NOMO-1 treated with DMSO at 0.1 percent for 48 hours (cell line): Measurements from ENCODE around the gene TUBGCP6.
A peak's percentile ranks its signal among the peaks of the same experiment; 100 is the strongest.

ENCODE experiments used
- DNase-seq: peaks from one replicate; lab custom pipeline; 2025; ENCODE audit not compliant: unreplicated experiment; lab: John Stamatoyannopoulos, UW

The TUBGCP6 gene

GRCh38 chr22:50184004-50184901 lies 60.6 kb downstream of the TUBGCP6 start:
- DNase-seq = no peak

- DNase-seq = no peak
These were observed 61.5 kb downstream of the TUBGCP6 start for GRCh38 chr22:50183141-50183971.

GRCh38 chr22:50182176-50183081 lies 62.4 kb downstream of the TUBGCP6 start:
- no peak for DNase-seq

DNA sequence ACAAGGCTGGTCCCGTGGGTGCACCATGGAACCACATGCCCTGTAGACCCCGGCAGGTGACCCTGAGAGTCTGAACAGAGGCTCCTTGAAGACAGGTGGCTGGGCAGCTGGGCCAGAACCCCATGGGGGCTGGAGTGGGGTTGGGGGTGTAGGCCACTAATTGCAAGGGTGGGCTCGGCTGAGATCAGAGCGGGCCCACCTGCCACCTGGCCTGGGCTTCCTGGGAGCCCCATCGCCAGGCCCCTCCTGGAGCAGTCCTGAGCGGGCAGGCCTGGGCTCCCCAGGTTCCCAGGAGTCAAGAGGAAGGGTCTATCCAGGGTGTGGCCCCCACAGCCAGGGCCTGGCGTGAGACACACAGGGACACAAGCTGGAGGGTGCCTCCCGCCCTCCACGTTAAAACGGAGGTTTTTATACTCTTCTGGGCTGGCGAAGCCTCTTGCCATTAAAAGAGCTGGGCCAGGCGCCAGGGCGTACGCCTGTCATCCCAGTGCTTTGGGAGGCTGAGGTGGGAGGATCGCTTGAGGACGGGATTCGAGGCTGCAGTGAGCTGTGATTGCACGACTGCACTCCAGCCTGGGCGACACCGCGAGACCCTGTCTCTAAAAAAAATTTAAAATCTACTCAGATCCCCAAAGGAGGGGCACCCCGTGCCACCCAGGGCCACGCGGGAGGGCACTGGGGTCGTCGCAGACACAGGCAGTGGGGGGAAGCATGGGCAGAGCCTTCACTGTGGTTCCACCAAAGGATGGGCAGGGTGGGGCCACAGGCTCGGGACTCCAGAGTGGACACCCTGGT lies 63.9 kb downstream of the TUBGCP6 start:
- no peak for DNase-seq

DNA sequence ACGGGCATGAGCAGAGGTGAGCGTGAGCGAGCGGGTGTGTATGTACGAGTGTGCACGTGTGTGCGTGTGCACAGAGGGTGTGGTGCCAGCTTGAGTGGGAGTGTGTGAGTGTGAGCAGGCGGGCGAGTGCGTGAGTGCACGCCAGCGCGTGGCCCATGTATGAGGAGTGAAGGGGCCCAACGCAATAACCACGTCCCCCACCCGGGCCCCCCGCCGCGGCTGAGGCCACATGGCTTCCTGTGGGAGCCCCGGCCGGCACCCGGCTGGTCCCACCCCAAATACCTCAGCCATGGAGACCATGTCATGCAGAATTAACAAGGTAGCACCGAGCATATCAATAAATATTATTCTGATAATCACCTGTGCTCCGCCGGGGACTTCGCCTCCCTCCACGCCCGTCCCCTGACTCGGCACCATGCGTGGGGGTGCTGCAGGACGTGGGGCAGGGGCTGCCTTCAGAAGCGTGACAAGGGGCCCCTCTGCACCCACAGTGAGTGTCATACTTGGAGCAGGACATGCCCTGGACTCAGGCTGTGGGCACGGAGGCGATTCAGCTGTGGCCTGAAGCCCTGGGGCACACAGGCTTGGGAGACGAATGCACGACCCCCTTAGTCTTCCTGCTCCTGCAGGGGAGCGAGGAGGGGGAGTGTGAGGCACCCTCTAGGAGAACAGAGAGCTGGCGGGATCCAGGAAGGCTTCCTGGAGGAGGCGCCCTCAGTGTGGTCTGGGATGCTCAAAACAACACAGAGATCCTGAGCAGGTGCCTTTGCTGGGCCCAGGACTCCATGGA lies 64.7 kb downstream of the TUBGCP6 start:
- DNase-seq = no peak

DNA sequence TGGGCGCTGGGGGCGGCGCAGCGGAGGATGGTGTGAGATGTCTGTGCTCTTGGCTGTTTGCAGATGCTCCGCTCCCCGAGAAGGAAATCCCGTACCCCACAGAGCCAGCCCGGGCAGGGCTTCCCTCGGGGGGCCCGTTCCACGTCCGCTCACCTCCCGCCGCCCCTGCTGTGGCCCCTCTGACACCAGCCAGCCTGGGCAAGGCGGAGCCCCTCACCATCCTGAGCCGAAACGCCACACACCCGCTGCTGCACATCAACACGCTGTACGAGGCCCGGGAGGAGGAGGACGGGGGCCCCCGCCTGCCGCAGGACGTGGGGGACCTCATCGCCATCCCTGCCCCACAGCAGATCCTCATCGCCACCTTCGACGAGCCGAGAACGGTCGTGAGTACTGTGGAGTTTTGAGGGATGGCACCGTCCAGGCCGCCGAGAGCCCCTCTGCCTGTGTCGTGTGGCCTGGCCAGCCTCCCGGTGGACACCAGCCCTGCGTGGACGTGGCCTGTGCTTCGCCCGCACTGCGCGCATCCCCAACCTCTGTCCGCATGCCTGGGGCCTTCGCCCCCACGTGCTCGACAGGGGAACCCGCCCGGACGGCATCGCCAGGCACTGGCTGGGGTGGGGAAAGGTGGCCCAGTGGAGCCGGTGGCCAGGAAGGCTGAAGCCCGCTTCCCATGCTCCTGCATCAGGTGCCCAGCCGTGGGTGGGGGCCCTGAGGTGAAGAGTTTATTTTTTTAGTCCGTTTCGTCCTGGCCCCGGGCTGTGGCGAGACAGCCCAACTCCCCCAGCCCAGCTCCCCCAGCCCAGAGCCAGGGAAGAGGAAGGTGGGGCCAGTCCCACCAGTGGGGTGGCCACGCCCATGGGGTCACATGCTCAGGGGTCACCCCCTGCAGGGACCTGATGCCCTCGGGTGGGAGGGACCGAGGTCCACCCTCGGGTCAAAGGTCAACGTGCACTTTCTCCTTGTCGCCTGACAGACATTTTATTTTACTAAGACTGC lies 65.7 kb downstream of the TUBGCP6 start:
- no peak for DNase-seq

GRCh38 chr22:50178471-50178864 lies 66.4 kb downstream of the TUBGCP6 start:
- no peak for DNase-seq

DNA sequence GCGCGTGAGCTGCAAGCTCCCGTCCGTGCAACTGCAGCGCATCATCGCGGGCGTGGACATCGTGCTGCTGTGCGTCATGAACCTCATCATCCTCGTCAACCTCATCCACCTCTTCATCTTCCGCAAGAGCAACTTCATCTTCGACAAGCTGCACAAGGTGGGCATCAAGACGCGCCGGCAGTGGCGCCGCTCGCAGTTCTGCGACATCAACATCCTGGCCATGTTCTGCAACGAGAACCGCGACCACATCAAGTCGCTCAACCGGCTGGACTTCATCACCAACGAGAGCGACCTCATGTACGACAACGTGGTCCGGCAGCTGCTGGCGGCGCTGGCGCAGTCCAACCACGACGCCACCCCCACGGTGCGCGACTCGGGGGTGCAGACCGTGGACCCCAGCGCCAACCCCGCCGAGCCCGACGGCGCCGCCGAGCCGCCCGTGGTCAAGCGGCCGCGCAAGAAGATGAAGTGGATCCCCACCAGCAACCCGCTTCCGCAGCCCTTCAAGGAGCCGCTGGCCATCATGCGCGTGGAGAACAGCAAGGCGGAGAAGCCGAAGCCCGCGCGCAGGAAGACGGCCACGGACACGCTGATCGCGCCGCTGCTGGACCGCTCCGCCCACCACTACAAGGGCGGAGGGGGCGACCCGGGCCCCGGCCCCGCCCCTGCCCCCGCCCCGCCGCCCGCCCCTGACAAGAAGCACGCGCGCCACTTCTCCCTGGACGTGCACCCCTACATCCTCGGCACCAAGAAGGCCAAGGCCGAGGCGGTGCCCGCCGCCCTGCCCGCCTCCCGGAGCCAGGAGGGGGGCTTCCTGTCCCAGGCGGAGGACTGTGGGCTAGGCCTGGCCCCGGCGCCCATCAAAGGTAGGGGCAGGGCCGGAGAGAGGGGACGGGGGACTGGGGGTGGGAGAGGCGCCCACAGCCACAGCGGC lies 67.0 kb downstream of the TUBGCP6 start:
- no peak for DNase-seq

DNA sequence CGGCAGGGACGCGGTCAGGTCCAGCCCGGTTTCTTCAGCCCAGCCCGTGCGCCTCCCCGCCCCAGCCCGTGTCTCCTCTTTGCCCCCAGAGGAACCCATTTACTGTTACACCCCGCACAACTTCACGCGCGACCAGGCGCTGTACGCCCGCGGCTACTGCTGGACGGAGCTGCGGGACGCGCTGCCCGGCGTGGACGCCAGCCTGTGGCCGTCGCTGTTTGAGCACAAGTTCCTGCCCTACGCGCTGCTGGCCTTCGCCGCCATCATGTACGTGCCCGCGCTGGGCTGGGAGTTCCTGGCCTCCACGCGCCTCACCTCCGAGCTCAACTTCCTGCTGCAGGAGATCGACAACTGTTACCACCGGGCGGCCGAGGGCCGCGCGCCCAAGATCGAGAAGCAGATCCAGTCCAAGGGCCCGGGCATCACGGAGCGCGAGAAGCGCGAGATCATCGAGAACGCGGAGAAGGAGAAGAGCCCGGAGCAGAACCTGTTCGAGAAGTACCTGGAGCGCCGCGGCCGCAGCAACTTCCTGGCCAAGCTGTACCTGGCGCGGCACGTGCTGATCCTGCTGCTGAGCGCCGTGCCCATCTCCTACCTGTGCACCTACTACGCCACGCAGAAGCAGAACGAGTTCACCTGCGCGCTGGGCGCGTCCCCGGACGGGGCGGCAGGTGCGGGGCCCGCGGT lies 67.8 kb downstream of the TUBGCP6 start:
- no peak for DNase-seq

DNA sequence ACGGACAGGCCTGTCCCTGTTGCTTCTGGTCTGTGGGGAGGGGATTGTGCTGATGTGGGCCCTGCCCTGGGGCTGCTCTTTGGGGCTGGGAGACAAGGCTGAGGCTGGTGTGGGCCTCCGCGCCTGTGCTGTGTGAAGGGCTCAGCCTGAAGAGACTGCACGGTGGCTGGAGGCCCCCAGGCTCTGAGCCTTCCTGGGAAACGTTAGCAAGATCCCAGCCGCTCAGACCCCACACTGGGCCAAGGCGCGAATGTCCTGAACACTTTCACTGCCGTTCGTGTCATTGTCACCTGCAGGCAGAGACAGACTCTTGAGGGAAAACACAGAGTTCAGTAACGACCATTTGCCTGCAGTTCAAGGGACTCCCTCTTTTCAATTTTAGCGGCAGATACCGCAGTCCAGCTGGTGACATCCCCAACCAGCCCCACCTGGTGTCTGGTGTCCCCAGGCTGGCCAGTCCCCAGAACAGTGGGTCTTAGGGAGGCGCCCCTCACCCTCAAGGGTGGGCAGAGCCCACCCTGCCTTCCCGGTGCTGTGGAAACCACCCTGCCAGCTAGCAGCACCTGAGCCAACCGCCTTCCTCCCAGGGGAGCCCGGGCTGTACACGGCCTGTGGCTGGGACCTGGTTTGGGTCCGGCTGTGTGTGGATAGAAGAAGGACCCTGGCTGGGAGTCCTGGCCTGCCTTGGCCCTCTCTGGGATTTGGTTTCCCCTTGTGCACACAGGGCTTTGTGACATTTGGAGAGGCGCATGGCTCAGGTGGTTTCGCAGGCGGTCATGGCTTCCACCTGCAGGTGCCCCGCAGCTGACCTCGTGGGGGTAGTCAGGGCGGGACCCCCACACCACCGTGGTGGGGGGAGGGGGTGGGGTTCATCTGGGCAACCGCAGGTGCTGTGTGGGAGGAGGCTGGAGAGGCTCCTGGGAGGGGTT lies 68.6 kb downstream of the TUBGCP6 start:
- no peak for DNase-seq

DNA sequence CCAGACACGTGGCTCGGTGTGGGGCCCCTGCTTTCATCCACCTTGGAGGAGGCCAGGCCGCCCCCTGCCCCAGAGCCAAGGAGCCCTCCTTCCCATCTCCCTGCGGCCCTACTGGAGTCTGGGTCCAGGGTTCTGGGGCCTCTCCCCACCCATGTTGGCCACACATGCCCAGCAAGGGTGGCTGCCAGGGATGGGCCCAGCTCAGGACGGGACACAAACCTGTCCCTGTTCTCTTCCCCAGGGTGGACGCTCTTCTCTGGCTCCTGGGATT lies 69.7 kb downstream of the TUBGCP6 start:
- DNase-seq = no peak

GRCh38 chr22:50174382-50175190 lies 70.2 kb downstream of the TUBGCP6 start:
- DNase-seq = no peak

DNA sequence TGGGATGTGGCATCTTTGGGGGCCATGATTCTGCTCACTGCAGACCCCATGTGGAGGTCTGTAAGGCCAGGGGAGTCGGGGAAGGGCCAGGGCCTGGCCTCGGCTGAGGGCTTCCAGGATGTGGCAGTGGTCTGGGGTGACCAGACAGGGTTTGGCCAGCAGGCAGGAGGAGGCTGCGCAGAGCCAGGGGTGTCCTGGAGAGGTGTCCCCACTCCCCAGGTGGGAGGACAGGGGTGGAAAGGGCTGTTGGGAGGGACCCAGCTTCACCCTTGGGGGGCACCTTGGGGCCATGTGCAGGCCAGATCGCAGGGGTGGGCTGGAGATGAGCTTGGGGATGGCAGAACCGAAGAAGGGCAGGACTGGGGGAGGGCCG lies 70.9 kb downstream of the TUBGCP6 start:
- DNase-seq = no peak

GRCh38 chr22:50173311-50173982 lies 71.4 kb downstream of the TUBGCP6 start:
- DNase-seq = peak; percentile 60
